RWPE2 (cell line): Measurements from ENCODE around the gene CSH2.

Experiments used
- ATAC-seq: fragments of 200-7000 bp; cut with Tn5 transposase; 3 replicates; pipeline ENCODE4 v1.9.1; 2021; ENCODE audit warnings: low read depth
- DNase-seq: peaks from one replicate; pipeline ENCODE4 v3.0.0-alpha.2; 2020; ENCODE audit warnings: low spot score
- H3K27ac ChIP-seq: fragments of 450-650 bp; 2 replicates; pipeline ENCODE4 v1.5.1; 2017; ENCODE audit warnings: mild to moderate bottlenecking; ENCODE audit not compliant: poor library complexity, severe bottlenecking
- H3K27me3 ChIP-seq: fragments of 250-450 bp; sonication (Bioruptor Pico); 2 replicates; pipeline ENCODE4 v1.5.1; 2021; ENCODE audit warnings: mild to moderate bottlenecking, moderate library complexity; ENCODE audit not compliant: insufficient read depth, poor library complexity, severe bottlenecking
- H3K36me3 ChIP-seq: fragments of 250-450 bp; sonication (Bioruptor Pico); 2 replicates; pipeline ENCODE4 v1.5.1; 2020; ENCODE audit warnings: low read depth, mild to moderate bottlenecking, moderate library complexity
- H3K4me1 ChIP-seq: fragments of 250-450 bp; sonication (Bioruptor Pico); 2 replicates; pipeline ENCODE4 v1.5.1; 2021; ENCODE audit warnings: mild to moderate bottlenecking, moderate library complexity; ENCODE audit not compliant: insufficient read depth, poor library complexity, severe bottlenecking
- H3K4me3 ChIP-seq: fragments of 250-450 bp; sonication (Bioruptor Pico); 2 replicates; pipeline ENCODE4 v1.5.1; 2021; ENCODE audit warnings: mild to moderate bottlenecking, moderate library complexity; ENCODE audit not compliant: severe bottlenecking
- H3K9me3 ChIP-seq: fragments of 250-450 bp; sonication (Bioruptor Pico); 2 replicates; pipeline ENCODE4 v1.5.1; 2021; ENCODE audit warnings: mild to moderate bottlenecking, moderate library complexity; ENCODE audit not compliant: severe bottlenecking
- TF ChIP-seq, protein P1 (sequence below): fragments of 450-650 bp; IDR thresholded peaks from one replicate; pipeline ENCODE4 v1.5.1; 2017; ENCODE audit warnings: mild to moderate bottlenecking, moderate library complexity; ENCODE audit not compliant: poor library complexity, severe bottlenecking

The CSH2 gene

DNA sequence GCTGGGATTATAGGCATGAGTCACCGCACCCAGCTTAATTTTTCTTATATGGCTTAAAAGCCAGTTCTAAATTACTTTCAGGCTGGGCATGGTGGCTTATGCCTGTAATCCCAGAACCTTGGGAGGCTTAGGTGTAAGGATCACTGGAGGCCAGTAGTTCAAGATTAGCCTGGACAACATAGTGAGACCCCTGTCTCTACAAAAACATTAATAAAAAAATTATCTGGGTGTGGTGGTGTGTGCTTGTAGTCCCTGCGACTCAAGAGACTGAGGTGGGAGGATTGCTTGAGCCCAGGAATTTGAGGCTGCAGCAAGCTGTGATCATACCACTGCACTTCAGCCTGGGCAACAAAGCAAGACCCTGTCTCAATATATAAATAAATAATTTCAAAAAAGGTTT is 20.2 kb downstream of the CSH2 start:
- Histone ChIP-seq H3K27ac (no peak overlapping the region), H3K36me3 (no peaks in the 10 kb centered on the region), H3K9me3 (no peaks in the 10 kb centered on the region), H3K4me3 (no peak overlapping the region), H3K27me3 (no peaks in the 10 kb centered on the region), H3K4me1 (peaks cover 5% of the 10 kb centered on the region)
- TF ChIP-seq, protein P1, sequence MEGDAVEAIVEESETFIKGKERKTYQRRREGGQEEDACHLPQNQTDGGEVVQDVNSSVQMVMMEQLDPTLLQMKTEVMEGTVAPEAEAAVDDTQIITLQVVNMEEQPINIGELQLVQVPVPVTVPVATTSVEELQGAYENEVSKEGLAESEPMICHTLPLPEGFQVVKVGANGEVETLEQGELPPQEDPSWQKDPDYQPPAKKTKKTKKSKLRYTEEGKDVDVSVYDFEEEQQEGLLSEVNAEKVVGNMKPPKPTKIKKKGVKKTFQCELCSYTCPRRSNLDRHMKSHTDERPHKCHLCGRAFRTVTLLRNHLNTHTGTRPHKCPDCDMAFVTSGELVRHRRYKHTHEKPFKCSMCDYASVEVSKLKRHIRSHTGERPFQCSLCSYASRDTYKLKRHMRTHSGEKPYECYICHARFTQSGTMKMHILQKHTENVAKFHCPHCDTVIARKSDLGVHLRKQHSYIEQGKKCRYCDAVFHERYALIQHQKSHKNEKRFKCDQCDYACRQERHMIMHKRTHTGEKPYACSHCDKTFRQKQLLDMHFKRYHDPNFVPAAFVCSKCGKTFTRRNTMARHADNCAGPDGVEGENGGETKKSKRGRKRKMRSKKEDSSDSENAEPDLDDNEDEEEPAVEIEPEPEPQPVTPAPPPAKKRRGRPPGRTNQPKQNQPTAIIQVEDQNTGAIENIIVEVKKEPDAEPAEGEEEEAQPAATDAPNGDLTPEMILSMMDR: no peak
- no peak for ATAC-seq
- DNase-seq: no peak

- peaks cover 5% of the 10 kb centered on the region for H3K4me1 ChIP-seq
- no peaks in the 10 kb centered on the region for H3K36me3 ChIP-seq
- no peaks in the 10 kb centered on the region for H3K9me3 ChIP-seq
- H3K27me3 ChIP-seq: no peaks in the 10 kb centered on the region
- DNase-seq (no peak), ATAC-seq (no peak)
- no peak overlapping the region for H3K4me3 ChIP-seq
- H3K27ac ChIP-seq: no peak overlapping the region
- TF ChIP-seq, protein P1: no peak
These were observed 23.1 kb downstream of the CSH2 start for GRCh38 chr17:63850401-63850800.

GRCh38 chr17:63848834-63849689 is 24.4 kb downstream of the CSH2 start:
- H3K9me3 ChIP-seq: no peaks in the 10 kb centered on the region
- H3K36me3 ChIP-seq: no peaks in the 10 kb centered on the region
- peaks cover 5% of the 10 kb centered on the region for H3K4me1 ChIP-seq
- ATAC-seq (peak; percentile 91), DNase-seq (peak; percentile 90)
- TF ChIP-seq, protein P1: peak; percentile 90
- H3K27ac ChIP-seq: no peak overlapping the region
- peak overlapping the region; percentile 1 for H3K4me3 ChIP-seq
- H3K27me3 ChIP-seq: no peaks in the 10 kb centered on the region

GRCh38 chr17:63847525-63848249 is 25.8 kb downstream of the CSH2 start:
- ATAC-seq (no peak), DNase-seq (no peak)
- H3K4me3 ChIP-seq: no peak overlapping the region
- no peaks in the 10 kb centered on the region for H3K36me3 ChIP-seq
- H3K27me3 ChIP-seq: no peaks in the 10 kb centered on the region
- peaks cover 5% of the 10 kb centered on the region for H3K4me1 ChIP-seq
- H3K27ac ChIP-seq: no peak overlapping the region
- no peaks in the 10 kb centered on the region for H3K9me3 ChIP-seq
- TF ChIP-seq, protein P1: no peak
